ENCODE data around the gene OR1L6.

The OR1L6 gene

GRCh38 chr9:122742003-122742402, at the start of gene OR1L6:
Gene OR1L6, plus strand, starts transcription at chr9:122742303. Its CDS starts 7,545 bp downstream, at chr9:122749848.
- no peak for DNase-seq

- no peak for DNase-seq
Measured at GRCh38 chr9:122695696-122696095, 46.4 kb upstream of the OR1L6 start.

- no peak for DNase-seq
Measured at GRCh38 chr9:122718038-122718437, 24.1 kb upstream of the OR1L6 start.

GRCh38 chr9:122719218-122719617, 22.9 kb upstream of the OR1L6 start:
- DNase-seq: no peak

- DNase-seq: no peak
Measured at GRCh38 chr9:122723690-122724089, 18.4 kb upstream of the OR1L6 start, which contains the start of gene OR1L4. Gene OR1L4, plus strand, starts transcription at chr9:122723990. Its CDS starts 0 bp downstream, at chr9:122723990.

GRCh38 chr9:122754825-122755224, 12.7 kb downstream of the OR1L6 start:
- DNase-seq: no peak

GRCh38 chr9:122767817-122768216, 25.7 kb downstream of the OR1L6 start:
- no peak for DNase-seq

GRCh38 chr9:122777052-122777451, 34.9 kb downstream of the OR1L6 start:
- no peak for DNase-seq

GRCh38 chr9:122777935-122778627, 36.0 kb downstream of the OR1L6 start:
- no peak for DNase-seq

GRCh38 chr9:122779181-122779580, 37.1 kb downstream of the OR1L6 start:
- DNase-seq: no peak

- DNase-seq: no peak
Measured at GRCh38 chr9:122780026-122780425, 37.9 kb downstream of the OR1L6 start.

GRCh38 chr9:122781671-122782070, 39.6 kb downstream of the OR1L6 start:
- no peak for DNase-seq

- DNase-seq: no peak
Measured at GRCh38 chr9:122785269-122785668, 43.2 kb downstream of the OR1L6 start.

- no peak for DNase-seq
Measured at GRCh38 chr9:122786338-122786737, 44.2 kb downstream of the OR1L6 start.

GRCh38 chr9:122788831-122789230, 46.7 kb downstream of the OR1L6 start, which contains the start of gene OR5C1:
Gene OR5C1, plus strand, starts transcription at chr9:122788933. Its CDS starts 0 bp downstream, at chr9:122788933.
- no peak for DNase-seq

GRCh38 chr9:122789256-122790046, 47.3 kb downstream of the OR1L6 start:
- DNase-seq: no peak

- DNase-seq: no peak
Measured at GRCh38 chr9:122791872-122792669, 50.0 kb downstream of the OR1L6 start.

- no peak for DNase-seq
Measured at GRCh38 chr9:122797316-122798063, 55.4 kb downstream of the OR1L6 start.

Data from stimulated activated CD4-positive, alpha-beta T cell treated with anti-CD3 and anti-CD28 coated beads, Interleukin-4, amount 100 ng/mL, for 24 hours (primary cell).